IMR-90 (cell line): Measurements from ENCODE around the gene SDC4. TPM values are rescaled to one million over a fixed set of nuclear protein-coding genes. Genes with fewer than 3 reads are reported as not detected.

Source experiments
- ATAC-seq: fragments of 200-7000 bp; cut with Tn5 transposase; 2 replicates; pipeline ENCODE4 v1.9.1; 2020; ENCODE audit warnings: low read depth, mild to moderate bottlenecking, moderate library complexity
- BruUV-seq: library from RNA; stranded (reverse); fragments of 400-500 nt; replicated peaks from 2 replicates; lab custom pipeline; 2021; lab: Mats Ljungman, UMichigan
- CTCF ChIA-PET: fragments of 300-600 bp; formaldehyde crosslinking; extraction: SDS; loops from one replicate; lab custom pipeline; 2021; ENCODE audit warnings: antibody characterized with exemption; lab: Yijun Ruan, JAX
- POLR2A ChIA-PET: fragments of 300-600 bp; sonication (Branson Sonifier 250); formaldehyde crosslinking; loops from one replicate; lab custom pipeline; 2022; ENCODE audit warnings: antibody characterized with exemption; ENCODE audit not compliant: unreplicated experiment; lab: Charles Lee
- DNase-seq: peaks from one replicate; pipeline ENCODE4 v3.0.0; 2013
- H2AFZ ChIP-seq: replicated peaks from 2 replicates; pipeline ENCODE3; 2013; ENCODE audit warnings: low read length, mild to moderate bottlenecking; ENCODE audit not compliant: poor library complexity
- H2AK5ac ChIP-seq: 2 replicates; pipeline ENCODE4 v1.6.1; 2013; ENCODE audit warnings: low read depth, low read length, inconsistent platforms
- H2AK9ac ChIP-seq: replicated peaks from 2 replicates; pipeline ENCODE3; 2013; ENCODE audit warnings: mild to moderate bottlenecking, low read depth, low read length, moderate library complexity; ENCODE audit not compliant: poor library complexity
- H2BK120ac ChIP-seq: 2 replicates; pipeline ENCODE4 v1.6.1; 2013; ENCODE audit warnings: low read depth, low read length, inconsistent platforms
- H2BK15ac ChIP-seq: 3 replicates; pipeline ENCODE4 v1.6.1; 2013; ENCODE audit warnings: low read depth, low read length, inconsistent platforms
- H2BK20ac ChIP-seq: 2 replicates; pipeline ENCODE4 v1.6.1; 2013; ENCODE audit warnings: low read depth, mild to moderate bottlenecking, inconsistent platforms, low read length, moderate library complexity
- H2BK5ac ChIP-seq: 2 replicates; pipeline ENCODE4 v1.6.1; 2013; ENCODE audit warnings: mild to moderate bottlenecking, low read depth, low read length, inconsistent platforms; ENCODE audit not compliant: poor library complexity, severe bottlenecking
- H3K14ac ChIP-seq: replicated peaks from 2 replicates; pipeline ENCODE4 v1.6.1; 2013; ENCODE audit warnings: low read depth, low read length, inconsistent platforms
- H3K18ac ChIP-seq: 2 replicates; pipeline ENCODE4 v1.6.1; 2013; ENCODE audit warnings: low read depth, low read length, control low read depth
- H3K23ac ChIP-seq: 2 replicates; pipeline ENCODE4 v1.6.1; 2013; ENCODE audit warnings: low read depth, low read length, inconsistent platforms
- H3K27ac ChIP-seq: 2 replicates; pipeline ENCODE4 v1.5.1; 2013; ENCODE audit warnings: mild to moderate bottlenecking, control low read depth, low read length; ENCODE audit not compliant: insufficient read depth
- H3K27me3 ChIP-seq: 2 replicates; pipeline ENCODE4 v1.6.1; 2013; ENCODE audit warnings: low read length; ENCODE audit not compliant: control insufficient read depth, insufficient read depth
- H3K36me3 ChIP-seq: 2 replicates; pipeline ENCODE4 v1.6.1; 2013; ENCODE audit warnings: low read length, mixed read lengths; ENCODE audit not compliant: control insufficient read depth, insufficient read depth
- H3K4ac ChIP-seq: 2 replicates; pipeline ENCODE4 v1.6.1; 2013; ENCODE audit warnings: low read depth, low read length, inconsistent platforms
- H3K4me1 ChIP-seq: 2 replicates; pipeline ENCODE4 v1.6.1; 2013; ENCODE audit warnings: low read length, mixed read lengths; ENCODE audit not compliant: control insufficient read depth, insufficient read depth
- H3K4me2 ChIP-seq: 2 replicates; pipeline ENCODE4 v1.6.1; 2013; ENCODE audit warnings: low read depth, mild to moderate bottlenecking, control low read depth, low read length, moderate library complexity
- H3K4me3 ChIP-seq: 2 replicates; pipeline ENCODE4 v1.5.1; 2013; ENCODE audit warnings: low read depth, mild to moderate bottlenecking, control low read depth, low read length, moderate library complexity; ENCODE audit not compliant: insufficient read depth
- H3K56ac ChIP-seq: 2 replicates; pipeline ENCODE4 v1.6.1; 2013; ENCODE audit warnings: low read length, inconsistent platforms; ENCODE audit not compliant: insufficient read depth; ENCODE audit errors: extremely low read depth
- H3K79me1 ChIP-seq, 2 experiments: 2 replicates each; pipeline ENCODE4 v1.6.1; 2013; ENCODE audit warnings: low read length in 2 of 2, inconsistent platforms in 1 of 2, low read depth in 1 of 2
- H3K9ac ChIP-seq: 2 replicates; pipeline ENCODE4 v1.6.1; 2013; ENCODE audit warnings: low read depth, low read length, control low read depth
- H3K9me1 ChIP-seq: 2 replicates; pipeline ENCODE4 v1.6.1; 2013; ENCODE audit warnings: low read length, inconsistent platforms; ENCODE audit not compliant: insufficient read depth
- H3K9me3 ChIP-seq: 2 replicates; pipeline ENCODE4 v1.6.1; 2013; ENCODE audit warnings: low read length; ENCODE audit not compliant: control insufficient read depth, insufficient read depth
- H4K20me1 ChIP-seq: 2 replicates; pipeline ENCODE4 v1.6.1; 2013; ENCODE audit warnings: low read length, inconsistent platforms; ENCODE audit not compliant: insufficient read depth
- H4K5ac ChIP-seq: 2 replicates; pipeline ENCODE4 v1.6.1; 2013; ENCODE audit warnings: mild to moderate bottlenecking, low read depth, low read length, control low read depth
- H4K8ac ChIP-seq, 2 experiments: 2 replicates each; pipeline ENCODE4 v1.6.1; 2013; ENCODE audit warnings: low read depth in 2 of 2, low read length in 2 of 2, control low read depth in 1 of 2, inconsistent platforms in 1 of 2
- H4K91ac ChIP-seq: 2 replicates; pipeline ENCODE4 v1.6.1; 2013; ENCODE audit warnings: low read depth, low read length, inconsistent platforms; ENCODE audit not compliant: insufficient read depth
- BHLHE40 ChIP-seq: fragments of 150-350 bp; IDR thresholded peaks from 2 replicates; pipeline ENCODE4 v1.6.1; 2016; ENCODE audit warnings: mild to moderate bottlenecking, low read depth, low read length
- CEBPB ChIP-seq: IDR thresholded peaks from 2 replicates; pipeline ENCODE4 v1.6.1; 2012; ENCODE audit warnings: low read depth, low read length, improper control_type of control experiment
- CHD1 ChIP-seq: IDR thresholded peaks from 2 replicates; pipeline ENCODE4 v1.6.1; 2012; ENCODE audit warnings: low read depth, low read length, improper control_type of control experiment
- CTCF ChIP-seq: conservative IDR thresholded peaks from 2 replicates; pipeline ENCODE4 v1.5.1; 2012; ENCODE audit warnings: mild to moderate bottlenecking, low read depth, low read length, improper control_type of control experiment
- FOS ChIP-seq: fragments of 150-350 bp; IDR thresholded peaks from 2 replicates; pipeline ENCODE4 v1.6.1; 2016; ENCODE audit warnings: low read depth, low read length
- MAFK ChIP-seq: IDR thresholded peaks from 2 replicates; pipeline ENCODE4 v1.6.1; 2012; ENCODE audit warnings: low read depth, low read length, improper control_type of control experiment
- MAZ ChIP-seq: IDR thresholded peaks from 2 replicates; pipeline ENCODE4 v1.6.1; 2012; ENCODE audit warnings: low read depth, mild to moderate bottlenecking, low read length, improper control_type of control experiment, moderate library complexity, borderline replicate concordance
- MXI1 ChIP-seq: IDR thresholded peaks from 2 replicates; pipeline ENCODE4 v1.6.1; 2012; ENCODE audit warnings: low read depth, mild to moderate bottlenecking, low read length, moderate library complexity, borderline replicate concordance
- NFE2L2 ChIP-seq: fragments of 150-350 bp; IDR thresholded peaks from 2 replicates; pipeline ENCODE4 v1.6.1; 2016; ENCODE audit warnings: low read depth, mild to moderate bottlenecking, low read length
- POLR2A ChIP-seq: IDR thresholded peaks from 2 replicates; pipeline ENCODE4 v1.6.1; 2012; ENCODE audit warnings: mild to moderate bottlenecking, low read depth, low read length
- RCOR1 ChIP-seq: IDR thresholded peaks from 2 replicates; pipeline ENCODE4 v1.6.1; 2012; ENCODE audit warnings: mild to moderate bottlenecking, low read length, improper control_type of control experiment; ENCODE audit not compliant: insufficient replicate concordance
- RFX5 ChIP-seq: IDR thresholded peaks from 2 replicates; pipeline ENCODE4 v1.8.0; 2012; ENCODE audit warnings: low read depth, mild to moderate bottlenecking, low read length, moderate library complexity
- SMC3 ChIP-seq: fragments of 150-350 bp; IDR thresholded peaks from 2 replicates; pipeline ENCODE4 v1.6.1; 2016; ENCODE audit warnings: low read depth, mild to moderate bottlenecking, antibody characterized with exemption, low read length, moderate library complexity
- USF2 ChIP-seq: fragments of 150-350 bp; IDR thresholded peaks from 2 replicates; pipeline ENCODE4 v1.6.1; 2017; ENCODE audit warnings: mild to moderate bottlenecking, antibody characterized with exemption, low read length, low read depth
- WGBS, 2 experiments: methylation state at CpG; one replicate each; pipeline versions ENCODE4 v1.1.5 to v1.1.7; 2013; ENCODE audit warnings: missing lambda C conversion rate in 2 of 2; ENCODE audit not compliant: insufficient read length in 1 of 2; ENCODE audit errors: extremely low coverage in 2 of 2; 5-methylcytosine and 5-hydroxymethylcytosine counted together
- dilution Hi-C: fragments of 300-500 bp; cut with HindIII; formaldehyde crosslinking; loops from one replicate; pipeline ENCODE4 v1.14.3; 2018; ENCODE audit warnings: low sequenced_read_pairs; ENCODE audit not compliant: unreplicated experiment
- in situ Hi-C: fragments of 300-500 bp; cut with MboI; formaldehyde crosslinking; loops from 3 replicates; pipeline ENCODE4 v1.14.3; 2019; ENCODE audit warnings: low sequenced_read_pairs, inconsistent platforms, mixed read lengths
- intact Hi-C: fragments of 100-400 bp; cut with micrococcal nuclease; formaldehyde crosslinking; loops from 2 replicates; pipeline ENCODE4 v1.10.0; 2022
- polyA plus RNA-seq, 3 experiments: library from polyadenylated mRNA; depleted of rRNA; stranded (reverse); fragments of >200 nt; gene quantifications; 2 replicates each; pipeline ENCODE4 v1.2.3, GENCODE V29; 2012; ENCODE audit warnings: low replicate concordance in 1 of 3
- total RNA-seq: library from RNA; depleted of rRNA; stranded (reverse); fragments of >200 nt; gene quantifications from 2 replicates; pipeline ENCODE4 v1.2.3, GENCODE V29; 2012
- TF ChIP-seq, protein P1 (sequence below): fragments of 150-350 bp; IDR thresholded peaks from 2 replicates; pipeline ENCODE4 v1.6.1; 2016; ENCODE audit warnings: low read depth, mild to moderate bottlenecking, low read length, moderate library complexity, borderline replicate concordance

The SDC4 gene
- total and polyA plus RNA-seq, 2 of the 4 experiments (the other 2 are of a cell fraction) = 203 to 265 TPM

GRCh38 chr20:45292343-45292742 is 55.9 kb downstream of the SDC4 start:
- no peak overlapping the region for H4K8ac ChIP-seq
- TF ChIP-seq CTCF (no peak), MXI1 (no peak), POLR2A (no peak), SMC3 (no peak), NFE2L2 (no peak), CEBPB (no peak), CHD1 (no peak), BHLHE40 (no peak), RCOR1 (no peak), RFX5 (no peak), MAZ (no peak), USF2 (no peak), FOS (no peak), MAFK (no peak)
- TF ChIP-seq, protein P1, sequence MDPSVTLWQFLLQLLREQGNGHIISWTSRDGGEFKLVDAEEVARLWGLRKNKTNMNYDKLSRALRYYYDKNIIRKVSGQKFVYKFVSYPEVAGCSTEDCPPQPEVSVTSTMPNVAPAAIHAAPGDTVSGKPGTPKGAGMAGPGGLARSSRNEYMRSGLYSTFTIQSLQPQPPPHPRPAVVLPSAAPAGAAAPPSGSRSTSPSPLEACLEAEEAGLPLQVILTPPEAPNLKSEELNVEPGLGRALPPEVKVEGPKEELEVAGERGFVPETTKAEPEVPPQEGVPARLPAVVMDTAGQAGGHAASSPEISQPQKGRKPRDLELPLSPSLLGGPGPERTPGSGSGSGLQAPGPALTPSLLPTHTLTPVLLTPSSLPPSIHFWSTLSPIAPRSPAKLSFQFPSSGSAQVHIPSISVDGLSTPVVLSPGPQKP = no peak
- H2AK5ac ChIP-seq = no peak overlapping the region
- no peak overlapping the region for H3K4me3 ChIP-seq
- peaks cover 23% of the 10 kb centered on the region for H3K27me3 ChIP-seq
- intact Hi-C loops (loop anchor here (5.0 kb wide), 1 partner anchor 545 kb away; the partner anchor contains the start of gene KCNK15), dilution Hi-C loops (no loop called here), in situ Hi-C loops (loop anchor here (25.0 kb wide), 1 partner anchor 180 kb away; the partner anchor contains the start of genes KCNS1, WFDC12 and WFDC5)
- no peak overlapping the region for H2BK15ac ChIP-seq
- no peaks in the 10 kb centered on the region for H3K79me1 ChIP-seq
- no peak overlapping the region for H3K14ac ChIP-seq
- no TSS peak for BruUV-seq
- no peak overlapping the region for H4K5ac ChIP-seq
- CTCF ChIA-PET = interaction anchor here (1.4 to 3.1 kb wide), 3 partner anchors 20 to 479 kb away, joined by 5 to 19 read pairs (median 11); no protein-coding TSS in a partner anchor
- no peaks in the 10 kb centered on the region for H3K36me3 ChIP-seq
- no peak overlapping the region for H3K56ac ChIP-seq
- POLR2A ChIA-PET = no interaction called here
- H3K4me1 ChIP-seq = no peaks in the 10 kb centered on the region
- H3K4me2 ChIP-seq = no peak overlapping the region
- H3K4ac ChIP-seq = no peak overlapping the region
- no peak overlapping the region for H2BK20ac ChIP-seq
- H2AK9ac ChIP-seq = no peak overlapping the region
- H2BK120ac ChIP-seq = no peak overlapping the region
- H2AFZ ChIP-seq = no peak overlapping the region
- H3K27ac ChIP-seq = no peak overlapping the region
- no peaks in the 10 kb centered on the region for H3K9me1 ChIP-seq
- DNase-seq (no peak), ATAC-seq (no peak)
- no peak overlapping the region for H2BK5ac ChIP-seq
- H3K23ac ChIP-seq = no peak overlapping the region
- no peak overlapping the region for H4K91ac ChIP-seq
- no CpG with 5 or more reads among the region's 2 CpGs for WGBS, 2 experiments
- no peak overlapping the region for H3K9ac ChIP-seq
- no peaks in the 10 kb centered on the region; the same call in 1 of the 2 replicates for H3K9me3 ChIP-seq
- H3K18ac ChIP-seq = no peak overlapping the region
- H4K20me1 ChIP-seq = no peaks in the 10 kb centered on the region
